K562 (cell line): ENCODE results near the gene ERAL1. TPM values are rescaled to one million over a fixed set of nuclear protein-coding genes. Genes with fewer than 3 reads are reported as not detected.

Experiments
- CCAR2 ChIP-seq: fragments of 200-400 bp; formaldehyde crosslinking; IDR thresholded peaks from 2 replicates; pipeline ENCODE4 v1.6.1; 2017; ENCODE audit warnings: mild to moderate bottlenecking, low read depth, low read length
- FOXA1 ChIP-seq: fragments of 450-650 bp; IDR thresholded peaks from 2 replicates; pipeline ENCODE4 v1.6.1; 2016; ENCODE audit warnings: mild to moderate bottlenecking, borderline replicate concordance
- FOXA3 ChIP-seq, 2 experiments: fragments of 450-650 bp in 1 of 2; sonication (generic) in 1 of 2; formaldehyde crosslinking; IDR thresholded peaks in 1 of 2; conservative IDR thresholded peaks in 1 of 2; 2 replicates each; pipeline versions ENCODE4 v1.4.0 to v1.8.0; 2020 to 2022; ENCODE audit warnings: mild to moderate bottlenecking in 2 of 2, missing genetic modification reagents in 1 of 2
- FOXM1 ChIP-seq, 2 experiments: fragments of 450-650 bp in 1 of 2; sonication (generic) in 1 of 2; formaldehyde crosslinking in 1 of 2; IDR thresholded peaks; 2 replicates each; pipeline versions ENCODE4 v1.6.1 to v1.9.0; 2017 to 2022; ENCODE audit warnings: low read depth in 2 of 2, mild to moderate bottlenecking in 2 of 2, missing genetic modification reagents in 1 of 2, moderate library complexity in 1 of 2
- MCM7 ChIP-seq, 2 experiments: fragments of 450-650 bp; IDR thresholded peaks; 2 replicates each; pipeline ENCODE4 v1.6.1; 2016 to 2018
- MYBL2 ChIP-seq, 2 experiments: fragments of 450-650 bp in 1 of 2; sonication (generic) in 1 of 2; formaldehyde crosslinking in 1 of 2; IDR thresholded peaks; 2 replicates each; pipeline versions ENCODE4 v1.6.1 to v1.8.1; 2017 to 2022; ENCODE audit warnings: borderline replicate concordance in 1 of 2, inconsistent platforms in 1 of 2, low read depth in 1 of 2, mild to moderate bottlenecking in 1 of 2, missing genetic modification reagents in 1 of 2, moderate library complexity in 1 of 2
- NCOA4 ChIP-seq: fragments of 450-650 bp; IDR thresholded peaks from 2 replicates; pipeline ENCODE4 v1.6.1; 2018; ENCODE audit warnings: mild to moderate bottlenecking; ENCODE audit not compliant: partially characterized antibody
- PTBP1 ChIP-seq: fragments of 200-400 bp; formaldehyde crosslinking; IDR thresholded peaks from 2 replicates; pipeline ENCODE4 v1.6.1; 2017; ENCODE audit warnings: low read depth, low read length
- RB1 ChIP-seq: fragments of 450-650 bp; IDR thresholded peaks from 2 replicates; pipeline ENCODE4 v1.6.1; 2017; ENCODE audit warnings: low read depth, mild to moderate bottlenecking
- SMAD4 ChIP-seq: fragments of 250-450 bp; sonication (Bioruptor Pico); conservative IDR thresholded peaks from 2 replicates; pipeline ENCODE4 v1.8.0; 2021; ENCODE audit warnings: inconsistent platforms, mild to moderate bottlenecking, moderate library complexity
- ZBTB17 ChIP-seq: fragments of 450-650 bp; formaldehyde crosslinking; IDR thresholded peaks from 2 replicates; pipeline ENCODE4 v1.4.0; 2020; ENCODE audit warnings: mild to moderate bottlenecking
- ZNF197 ChIP-seq: fragments of 200-800 bp; sonication (Bioruptor generic); IDR thresholded peaks from 2 replicates; pipeline ENCODE4 v1.6.1; 2016; ENCODE audit warnings: low read depth, missing genetic modification characterization, missing compliant biosample characterization
- ZNF217 ChIP-seq: sonication (generic); formaldehyde crosslinking; IDR thresholded peaks from 2 replicates; pipeline ENCODE4 v1.8.0; 2022; ENCODE audit warnings: mild to moderate bottlenecking, missing genetic modification reagents
- ZNF280A ChIP-seq: fragments of 450-650 bp; IDR thresholded peaks from 2 replicates; pipeline ENCODE4 v1.6.1; 2018; ENCODE audit warnings: mild to moderate bottlenecking, low read depth; ENCODE audit not compliant: partially characterized antibody
- ZNF696 ChIP-seq: fragments of 250-450 bp; sonication (Bioruptor Pico); conservative IDR thresholded peaks from 2 replicates; pipeline ENCODE4 v1.4.0; 2020; ENCODE audit warnings: mild to moderate bottlenecking, moderate library complexity
- ZNF75A ChIP-seq: fragments of 450-650 bp; formaldehyde crosslinking; IDR thresholded peaks from 2 replicates; pipeline ENCODE4 v1.4.0; 2020; ENCODE audit warnings: mild to moderate bottlenecking
- ZSCAN32 ChIP-seq: fragments of 450-650 bp; formaldehyde crosslinking; IDR thresholded peaks from 2 replicates; pipeline ENCODE4 v1.4.0; 2020; ENCODE audit warnings: mild to moderate bottlenecking, moderate library complexity
- polyA plus RNA-seq, 8 experiments: library from polyadenylated mRNA; depleted of rRNA in 4 of 8; stranded (reverse) in 5 of 8; unstranded in 3 of 8; fragments of >200 nt; fragmentation: Nextera tagmentation in 2 of 8; fragmentation: Illumina TruSeq in 1 of 8; extraction: Ambion mirVana in 2 of 8; extraction: Trizol in 1 of 8; gene quantifications; 2 replicates each; pipeline versions ENCODE4 v1.2.1 to v1.2.3, GENCODE V29; 2011 to 2014; ENCODE audit warnings: inconsistent platforms in 1 of 8, missing spikeins in 1 of 8
- total RNA-seq, 7 experiments: library from RNA; depleted of rRNA in 6 of 7; stranded (reverse); fragments of >200 nt in 6 of 7; fragmentation: Illumina TruSeq in 2 of 7; extraction: Trizol in 2 of 7; gene quantifications; 2 replicates each; pipeline versions ENCODE4 v1.2.1 to v1.2.3, GENCODE V29; 2011 to 2021; ENCODE audit warnings: low replicate concordance in 1 of 7
- TF ChIP-seq, protein P1 (sequence below): IDR thresholded peaks from 2 replicates; pipeline ENCODE4 v1.6.1; 2011; ENCODE audit not compliant: insufficient read length; ENCODE audit errors: extremely low read depth
- TF ChIP-seq, protein P2 (sequence below): fragments of 450-650 bp; IDR thresholded peaks from 2 replicates; pipeline ENCODE4 v1.6.1; 2014; ENCODE audit warnings: low read depth, mild to moderate bottlenecking, moderate library complexity, borderline replicate concordance
- TF ChIP-seq, protein P3 (sequence below): fragments of 450-650 bp; IDR thresholded peaks from 2 replicates; pipeline ENCODE4 v1.6.1; 2018; ENCODE audit not compliant: partially characterized antibody

The ERAL1 gene
- total and polyA plus RNA-seq, 9 of the 15 experiments (the other 6 are each of a cell fraction or from before 2014, with no cell fraction given): 37.5 to 351 (median 106) TPM

- TF ChIP-seq NCOA4 (no peak), FOXM1 (IDR thresholded peaks at IDR 0.05; ENCODE audit: low read depth) (no peak), FOXM1 (CRISPR knock-in tag; IDR thresholded peaks at IDR 0.05; ENCODE audit: low read depth) (peak; percentile 78), MYBL2 (IDR thresholded peaks at IDR 0.05; ENCODE audit: low read depth) (no peak), MYBL2 (CRISPR knock-in tag; IDR thresholded peaks at IDR 0.05; ENCODE audit: borderline replicate concordance) (no peak), ZNF197 (CRISPR knock-in tag) (0 out of 2 replicates have a peak, but pooled peaks have one; percentile 66), RB1 (peak; percentile 99), ZNF280A (no peak), SMAD4 (peak; percentile 94), ZBTB17 (CRISPR knock-in tag) (peak; percentile 46; the same call in 1 of the 2 replicates), ZSCAN32 (CRISPR knock-in tag) (no peak), FOXA1 (no peak), ZNF696 (no peak), PTBP1 (0 out of 2 replicates have a peak, but pooled peaks have one; percentile 19), CCAR2 (no peak), FOXA3 (CRISPR knock-in tag; conservative IDR thresholded peaks at IDR 0.05 in 1 of 2, IDR thresholded peaks at IDR 0.05 in 1 of 2) (no peak), MCM7 (IDR thresholded peaks at IDR 0.05) (no peak), ZNF217 (CRISPR knock-in tag) (no peak), ZNF75A (CRISPR knock-in tag) (no peak)
- TF ChIP-seq, protein P1, sequence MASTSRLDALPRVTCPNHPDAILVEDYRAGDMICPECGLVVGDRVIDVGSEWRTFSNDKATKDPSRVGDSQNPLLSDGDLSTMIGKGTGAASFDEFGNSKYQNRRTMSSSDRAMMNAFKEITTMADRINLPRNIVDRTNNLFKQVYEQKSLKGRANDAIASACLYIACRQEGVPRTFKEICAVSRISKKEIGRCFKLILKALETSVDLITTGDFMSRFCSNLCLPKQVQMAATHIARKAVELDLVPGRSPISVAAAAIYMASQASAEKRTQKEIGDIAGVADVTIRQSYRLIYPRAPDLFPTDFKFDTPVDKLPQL: no peak
- TF ChIP-seq, protein P2, sequence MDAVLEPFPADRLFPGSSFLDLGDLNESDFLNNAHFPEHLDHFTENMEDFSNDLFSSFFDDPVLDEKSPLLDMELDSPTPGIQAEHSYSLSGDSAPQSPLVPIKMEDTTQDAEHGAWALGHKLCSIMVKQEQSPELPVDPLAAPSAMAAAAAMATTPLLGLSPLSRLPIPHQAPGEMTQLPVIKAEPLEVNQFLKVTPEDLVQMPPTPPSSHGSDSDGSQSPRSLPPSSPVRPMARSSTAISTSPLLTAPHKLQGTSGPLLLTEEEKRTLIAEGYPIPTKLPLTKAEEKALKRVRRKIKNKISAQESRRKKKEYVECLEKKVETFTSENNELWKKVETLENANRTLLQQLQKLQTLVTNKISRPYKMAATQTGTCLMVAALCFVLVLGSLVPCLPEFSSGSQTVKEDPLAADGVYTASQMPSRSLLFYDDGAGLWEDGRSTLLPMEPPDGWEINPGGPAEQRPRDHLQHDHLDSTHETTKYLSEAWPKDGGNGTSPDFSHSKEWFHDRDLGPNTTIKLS: peak; percentile 83
- TF ChIP-seq, protein P3, sequence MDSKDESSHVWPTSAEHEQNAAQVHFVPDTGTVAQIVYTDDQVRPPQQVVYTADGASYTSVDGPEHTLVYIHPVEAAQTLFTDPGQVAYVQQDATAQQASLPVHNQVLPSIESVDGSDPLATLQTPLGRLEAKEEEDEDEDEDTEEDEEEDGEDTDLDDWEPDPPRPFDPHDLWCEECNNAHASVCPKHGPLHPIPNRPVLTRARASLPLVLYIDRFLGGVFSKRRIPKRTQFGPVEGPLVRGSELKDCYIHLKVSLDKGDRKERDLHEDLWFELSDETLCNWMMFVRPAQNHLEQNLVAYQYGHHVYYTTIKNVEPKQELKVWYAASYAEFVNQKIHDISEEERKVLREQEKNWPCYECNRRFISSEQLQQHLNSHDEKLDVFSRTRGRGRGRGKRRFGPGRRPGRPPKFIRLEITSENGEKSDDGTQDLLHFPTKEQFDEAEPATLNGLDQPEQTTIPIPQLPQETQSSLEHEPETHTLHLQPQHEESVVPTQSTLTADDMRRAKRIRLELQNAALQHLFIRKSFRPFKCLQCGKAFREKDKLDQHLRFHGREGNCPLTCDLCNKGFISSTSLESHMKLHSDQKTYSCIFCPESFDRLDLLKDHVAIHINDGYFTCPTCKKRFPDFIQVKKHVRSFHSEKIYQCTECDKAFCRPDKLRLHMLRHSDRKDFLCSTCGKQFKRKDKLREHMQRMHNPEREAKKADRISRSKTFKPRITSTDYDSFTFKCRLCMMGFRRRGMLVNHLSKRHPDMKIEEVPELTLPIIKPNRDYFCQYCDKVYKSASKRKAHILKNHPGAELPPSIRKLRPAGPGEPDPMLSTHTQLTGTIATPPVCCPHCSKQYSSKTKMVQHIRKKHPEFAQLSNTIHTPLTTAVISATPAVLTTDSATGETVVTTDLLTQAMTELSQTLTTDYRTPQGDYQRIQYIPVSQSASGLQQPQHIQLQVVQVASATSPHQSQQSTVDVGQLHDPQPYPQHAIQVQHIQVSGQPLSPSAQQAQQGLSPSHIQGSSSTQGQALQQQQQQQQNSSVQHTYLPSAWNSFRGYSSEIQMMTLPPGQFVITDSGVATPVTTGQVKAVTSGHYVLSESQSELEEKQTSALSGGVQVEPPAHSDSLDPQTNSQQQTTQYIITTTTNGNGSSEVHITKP: no peak
Measured at GRCh38 chr17:28902819-28903545, 48.2 kb downstream of the ERAL1 start, which contains the start of gene DHRS13 (continued).
